Germinal center (tissue), 1 donor: ENCODE data around the gene IGFBP7.
"Not testable (repeated sequence)": the region's sequence is repeated elsewhere in the genome, so short reads cannot be mapped to it uniquely, and the experiment has no call there.

ENCODE experiments used
- DNase-seq: peaks from one replicate; pipeline ENCODE4 v3.0.0; 2012; ENCODE audit warnings: mixed read lengths, low spot score

The IGFBP7 gene

DNA sequence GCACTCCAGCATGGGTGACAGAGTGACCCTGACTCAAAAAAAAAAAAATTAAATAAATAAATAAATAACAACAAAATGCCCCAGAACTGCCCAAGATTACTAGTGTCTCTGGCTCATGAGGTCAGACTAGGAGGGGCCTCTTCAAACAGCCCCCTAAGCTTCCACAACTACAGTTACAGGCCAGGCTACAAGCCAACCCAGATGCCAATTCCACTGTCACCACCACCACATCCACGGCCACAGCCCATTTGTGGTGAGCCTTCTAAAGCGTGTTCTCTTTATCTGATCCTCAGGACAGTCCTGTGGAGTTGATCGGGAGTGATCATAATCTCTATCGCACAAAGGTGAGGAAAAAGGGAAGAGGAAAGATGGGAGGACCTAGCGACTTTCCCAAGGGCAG, 36.6 kb downstream of the IGFBP7 start:
- DNase-seq: no peak

DNA sequence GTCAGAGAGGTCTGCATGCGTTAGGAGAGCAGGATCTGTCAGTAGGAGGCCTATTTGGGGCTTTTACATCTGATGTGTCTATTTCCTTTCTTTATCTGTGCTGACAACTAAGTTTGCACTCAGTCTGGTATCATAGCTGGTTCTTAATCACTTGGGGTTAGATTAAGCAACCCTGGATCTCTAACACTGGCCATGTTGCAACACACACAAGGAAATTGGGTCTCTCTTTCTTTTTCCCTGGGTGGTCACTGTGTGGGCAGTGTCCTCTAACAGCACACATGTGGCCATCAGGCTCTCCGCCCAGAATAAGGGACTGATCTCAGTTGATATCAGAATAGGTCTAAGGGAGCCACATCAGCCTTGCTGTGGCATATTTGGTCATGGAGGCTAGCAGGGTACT, 38.9 kb downstream of the IGFBP7 start:
- DNase-seq: no peak

DNA sequence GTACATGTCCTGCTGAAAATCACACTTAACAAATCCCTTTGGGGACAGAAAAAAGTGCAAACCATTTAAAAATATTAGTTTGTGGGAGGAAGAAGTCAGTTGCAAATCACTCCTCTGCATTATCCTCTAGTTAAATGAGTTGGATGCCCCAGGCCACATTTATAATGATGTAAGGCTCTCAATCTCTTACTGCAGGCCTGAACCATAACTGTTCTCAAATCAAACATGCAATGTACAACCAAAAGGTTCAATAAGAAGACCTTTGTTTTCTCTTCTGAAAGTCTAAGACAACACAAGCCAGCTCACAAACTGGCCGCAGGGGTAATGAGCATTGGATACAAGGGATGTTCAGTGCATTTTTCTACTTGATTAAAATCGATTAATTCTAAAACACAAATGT, 39.7 kb downstream of the IGFBP7 start:
- no peak for DNase-seq

DNA sequence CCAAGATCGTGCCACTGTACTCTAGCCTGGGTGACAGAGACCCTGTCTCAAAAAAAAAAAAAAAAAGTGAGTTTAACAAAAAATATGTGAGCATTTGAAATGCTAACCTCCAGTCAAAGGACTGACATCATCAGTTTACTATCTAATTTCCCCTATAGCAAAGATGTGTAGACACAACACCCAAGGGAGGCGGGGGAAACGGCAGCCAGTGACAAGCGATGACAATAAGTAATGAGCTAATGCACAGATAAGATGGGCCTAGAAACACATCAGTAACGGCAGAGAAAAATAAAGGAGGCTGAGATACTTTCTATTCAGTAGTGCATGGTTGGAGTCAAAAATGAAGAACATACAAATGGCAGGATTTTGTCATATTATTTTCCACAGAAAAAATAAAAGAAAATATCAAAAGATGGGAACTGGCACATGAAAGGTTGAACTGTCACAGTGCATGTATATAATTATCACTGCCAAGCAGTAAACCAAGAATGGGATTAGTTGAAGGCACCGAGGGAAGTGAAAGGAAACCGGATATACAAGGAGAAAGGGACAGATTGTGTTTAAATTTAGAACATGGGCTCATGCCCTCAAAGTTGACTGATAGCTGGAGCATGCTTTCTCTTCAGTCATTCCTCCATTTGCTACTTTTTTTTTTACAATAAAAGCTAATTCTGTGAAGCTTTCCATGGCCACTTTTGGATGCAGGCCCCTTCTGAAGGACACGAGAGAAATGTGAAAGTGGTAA, 41.8 kb downstream of the IGFBP7 start:
- DNase-seq: no peak

DNA sequence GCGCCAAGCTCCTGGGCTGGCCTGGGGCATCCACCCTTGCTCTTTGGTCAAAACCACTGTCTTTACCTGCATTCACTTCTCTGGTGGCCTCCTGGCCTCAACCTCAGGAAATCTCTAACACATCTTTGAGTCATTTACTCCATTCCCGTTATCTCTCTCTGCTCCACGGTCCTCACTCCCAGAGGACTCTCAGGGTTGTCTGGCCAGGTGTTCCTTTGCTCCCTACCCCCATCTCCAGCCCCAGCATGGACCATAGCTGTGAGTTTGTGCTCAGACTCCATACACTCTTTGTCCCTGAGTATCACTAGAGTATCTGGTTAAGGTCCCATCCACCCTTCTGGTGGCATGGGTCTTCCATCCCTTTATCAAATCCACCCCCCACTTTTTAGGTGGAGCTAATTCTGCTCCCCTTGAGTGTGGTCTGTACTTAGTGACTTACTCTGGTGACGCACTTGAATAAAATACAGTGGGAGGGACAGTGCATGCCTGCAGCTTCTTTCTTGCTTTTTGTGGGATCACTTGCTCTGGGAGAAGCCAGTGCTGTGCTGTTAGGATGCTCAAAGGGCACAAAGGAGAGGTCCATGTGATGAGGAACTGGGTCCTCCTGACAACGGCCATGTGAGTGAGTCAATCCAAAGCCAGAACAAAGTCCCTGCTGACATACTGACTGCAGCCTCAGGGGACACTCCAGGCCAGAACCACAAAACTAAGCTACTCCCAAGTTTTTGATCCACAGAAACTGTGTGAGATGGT, 44.3 kb downstream of the IGFBP7 start:
- DNase-seq: no peak

DNA sequence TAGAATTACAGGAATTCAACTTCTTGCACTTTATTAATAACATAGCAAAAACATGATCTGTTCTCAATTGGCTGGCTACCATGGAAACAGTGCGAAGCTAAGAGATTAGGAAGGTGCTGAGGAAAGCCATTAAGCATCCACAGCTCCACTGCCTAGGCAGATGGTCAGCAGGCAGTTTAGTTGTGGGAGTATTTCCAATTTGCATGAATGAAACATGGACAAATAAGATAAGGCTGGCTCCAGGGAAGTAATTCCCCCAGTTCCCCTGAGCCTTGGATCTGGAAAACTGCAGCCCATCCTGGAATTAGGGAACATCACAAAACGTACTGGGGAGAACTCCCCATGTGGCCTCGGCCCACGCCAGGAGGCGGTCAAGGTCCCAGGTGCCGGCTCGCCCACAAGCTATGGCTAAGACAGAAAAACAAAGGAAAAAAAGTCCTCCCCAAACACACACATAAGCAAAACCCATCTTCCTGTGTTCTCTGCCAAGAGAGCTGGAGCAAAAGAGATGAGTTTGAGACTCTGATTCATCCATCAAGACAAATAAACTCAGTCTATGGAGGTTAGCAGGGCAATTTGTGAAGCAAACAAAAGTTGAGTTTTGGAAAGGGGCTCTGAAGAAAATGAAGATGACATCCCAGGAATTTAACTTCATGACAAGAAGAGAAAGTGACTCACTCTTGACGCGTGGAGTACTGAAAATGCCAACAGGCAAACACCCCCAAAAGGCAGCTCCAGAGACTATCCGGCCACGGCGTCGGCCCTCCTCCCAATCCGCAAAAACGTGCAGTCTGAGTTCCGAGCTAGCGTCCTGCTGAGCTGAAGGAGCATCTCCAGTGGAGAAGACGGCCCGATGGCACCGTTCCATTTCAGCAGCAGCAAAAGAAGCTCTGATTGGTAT, 45.1 kb downstream of the IGFBP7 start:
- no peak for DNase-seq

DNA sequence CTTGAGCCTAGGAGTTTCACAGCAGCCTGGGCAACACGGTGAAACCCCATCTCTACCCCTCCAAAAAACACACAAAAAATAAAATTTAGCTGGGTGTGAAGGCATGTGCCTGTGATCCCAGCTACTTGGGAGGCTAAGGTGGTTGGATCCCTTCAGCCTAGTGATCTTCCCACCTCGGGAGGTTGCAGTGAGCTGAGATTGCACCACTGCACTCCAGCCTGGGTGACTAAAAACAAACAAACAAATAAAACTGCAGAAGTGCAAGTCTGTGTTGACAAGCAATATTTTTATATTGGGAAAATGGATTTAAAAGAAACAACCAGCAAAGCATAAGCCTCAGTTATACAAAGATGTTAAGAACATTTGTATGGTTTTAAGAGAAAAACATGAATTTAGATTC, 46.1 kb downstream of the IGFBP7 start:
- no peak for DNase-seq

DNA sequence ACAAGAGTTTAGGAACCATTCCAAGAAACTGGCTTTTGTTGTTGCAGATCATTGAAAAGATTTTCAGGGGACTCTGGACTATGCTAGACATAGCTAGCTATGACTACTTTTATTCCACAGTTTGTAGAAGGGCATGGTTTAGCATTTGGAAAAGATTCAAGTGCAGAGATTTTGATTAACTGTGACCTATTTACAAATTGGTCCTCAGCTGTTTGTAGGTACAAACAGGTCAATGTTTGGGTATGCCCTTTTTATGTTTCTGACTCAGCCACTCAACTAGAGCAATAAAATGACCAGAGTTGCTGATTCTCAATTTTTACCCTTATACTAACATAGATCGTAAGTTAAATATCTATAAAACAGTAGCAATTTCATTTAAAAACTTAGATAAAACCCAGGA, 46.7 kb downstream of the IGFBP7 start:
- no peak for DNase-seq

DNA sequence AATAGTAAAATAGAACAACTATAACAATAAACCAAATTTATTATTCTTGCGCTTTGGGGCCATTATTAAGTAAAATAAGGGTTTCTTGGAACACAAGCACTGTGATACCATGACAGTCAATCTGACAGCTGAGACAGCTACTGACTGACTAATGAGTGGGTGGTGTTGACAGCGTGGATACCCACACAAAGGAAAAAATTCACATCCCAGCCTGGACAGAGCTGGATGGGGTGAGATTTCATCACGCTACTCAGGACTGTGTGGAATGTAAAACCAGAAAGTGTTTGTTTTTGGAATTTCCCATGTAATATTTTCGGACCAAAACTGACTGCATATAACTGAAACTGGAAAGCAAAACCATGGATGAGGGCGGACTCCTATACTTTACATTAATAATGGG, 48.8 kb downstream of the IGFBP7 start:
- no peak for DNase-seq

DNA sequence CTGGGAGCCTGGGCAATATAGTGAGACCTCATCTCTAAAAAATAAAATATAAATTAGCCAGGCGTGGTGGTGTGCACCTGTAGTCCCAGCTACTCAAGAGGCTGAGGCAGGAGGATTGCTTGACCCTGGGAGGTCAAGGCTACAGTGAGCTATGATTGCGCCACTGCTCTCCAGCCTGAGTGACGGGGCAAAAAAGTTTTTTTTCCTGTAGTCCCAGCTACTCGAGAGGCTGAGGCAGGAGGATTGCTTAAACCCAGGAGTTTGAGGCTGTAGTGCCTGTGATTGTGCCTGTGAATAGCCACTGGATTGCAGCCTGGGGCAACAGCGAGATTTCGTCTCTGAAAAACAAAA, 49.5 kb downstream of the IGFBP7 start:
- not testable (repeated sequence) for DNase-seq

DNA sequence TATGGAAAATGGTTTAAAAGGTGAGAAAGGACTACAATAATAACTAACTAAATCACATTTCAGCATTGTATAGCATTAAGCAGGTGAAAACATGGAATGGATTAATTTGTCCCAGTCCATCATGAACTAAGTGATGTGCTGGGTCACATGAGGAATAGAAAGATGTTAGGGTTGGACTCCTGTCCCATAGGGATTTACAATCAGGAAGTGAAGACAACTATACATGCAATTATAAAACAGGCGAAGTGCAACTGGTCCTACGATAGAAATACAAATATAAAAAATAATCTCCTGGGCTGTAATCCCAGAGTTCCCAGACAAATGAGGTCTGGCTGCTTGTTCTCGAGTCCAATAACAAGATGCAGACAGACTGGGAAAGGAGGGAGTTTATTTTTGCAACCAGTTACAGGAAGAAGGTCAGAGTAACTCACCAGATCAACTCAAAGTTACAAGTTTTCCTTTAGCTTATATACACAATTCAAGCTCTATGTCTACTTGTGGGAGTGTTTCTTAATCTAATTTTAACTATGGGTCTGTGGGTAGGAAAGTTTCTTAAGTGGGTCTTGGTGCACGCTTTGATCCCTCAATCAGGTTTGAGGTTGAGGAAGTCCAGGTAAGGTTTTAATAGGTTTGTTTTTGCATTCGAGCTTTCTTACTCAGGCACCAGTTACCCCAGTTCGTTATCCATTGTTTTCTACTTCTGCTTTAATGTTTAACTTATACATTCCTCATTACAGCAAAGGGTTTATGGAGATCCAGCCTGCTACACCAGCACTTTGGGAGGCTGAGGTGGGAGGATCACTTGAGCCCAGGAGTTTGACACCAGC, 50.1 kb downstream of the IGFBP7 start:
- DNase-seq: no peak

DNA sequence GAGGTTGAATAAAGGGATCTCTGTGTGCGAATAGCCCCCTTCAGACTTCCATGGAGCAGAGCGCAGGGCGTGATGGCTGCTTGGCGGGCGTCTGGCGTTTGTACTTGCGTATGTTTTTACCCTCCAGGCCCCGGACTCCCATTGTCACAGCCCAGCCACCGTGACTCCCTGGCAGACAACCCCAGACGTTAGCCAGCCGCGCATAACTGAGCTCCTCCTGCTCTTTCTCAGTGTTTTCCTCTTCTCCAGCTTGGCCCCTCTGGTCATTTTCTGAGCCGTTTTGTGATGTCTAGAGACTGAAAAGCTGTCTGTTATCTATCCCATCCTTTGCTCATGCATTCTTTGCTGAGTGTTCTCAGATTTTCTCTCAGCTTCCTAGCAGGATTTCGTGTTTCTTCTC, 54.3 kb downstream of the IGFBP7 start:
- no peak for DNase-seq

DNA sequence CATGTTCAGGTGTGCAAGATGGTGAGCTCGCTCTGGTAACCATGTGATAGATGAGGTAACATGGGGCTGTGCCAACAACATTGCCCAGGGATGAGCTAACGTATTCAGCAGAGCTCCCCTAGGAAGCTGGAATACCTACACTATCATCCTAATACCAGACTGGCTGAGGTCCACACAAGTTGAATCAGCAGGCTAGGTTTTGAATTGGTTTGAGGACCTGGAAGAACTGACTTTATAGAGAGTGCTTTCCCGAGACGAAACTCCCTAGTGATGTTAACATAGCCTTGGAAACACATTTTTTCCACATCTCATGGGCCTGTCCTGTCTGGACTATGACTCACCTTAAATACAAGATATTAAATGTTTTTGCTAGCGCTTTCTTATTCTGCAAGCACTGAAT, 56.7 kb downstream of the IGFBP7 start:
- DNase-seq: no peak

DNA sequence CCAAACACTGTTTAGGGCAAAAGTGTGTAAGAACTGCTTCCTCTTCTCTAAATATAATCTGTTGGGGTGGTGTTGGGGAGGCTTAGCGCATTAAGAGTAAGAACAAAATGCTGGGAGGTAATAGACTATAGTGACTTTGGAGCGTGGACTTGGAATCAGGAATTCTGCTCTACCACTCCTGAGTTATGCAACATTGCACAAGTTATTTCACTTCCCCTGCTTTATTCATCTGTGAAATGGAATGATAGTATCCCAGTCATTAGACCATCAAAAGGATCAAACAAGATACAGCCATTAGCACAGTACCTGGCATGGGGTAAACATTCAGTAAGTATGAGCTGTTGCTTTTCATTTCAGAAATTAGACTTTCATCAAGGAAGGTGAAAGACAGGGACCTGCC, 58.7 kb downstream of the IGFBP7 start:
- DNase-seq: no peak

DNA sequence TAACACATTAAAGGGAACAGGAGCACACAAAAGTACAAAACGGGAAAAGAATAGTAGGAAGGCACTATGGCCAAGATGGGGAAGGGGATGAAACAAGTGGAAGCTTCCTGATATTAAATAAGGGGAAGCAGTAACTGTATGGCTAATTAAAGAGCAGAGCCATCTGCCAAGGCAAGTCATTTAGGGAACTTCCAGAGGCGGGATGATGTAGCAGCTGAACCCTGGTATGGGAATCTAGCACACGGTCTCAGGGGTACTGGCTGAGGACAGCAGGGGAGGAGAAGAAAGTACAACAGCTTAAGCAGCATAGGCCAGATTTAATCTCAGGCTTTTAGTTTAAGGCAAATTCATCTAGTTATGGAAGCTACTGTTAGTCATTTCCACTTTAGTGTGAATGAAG, 59.1 kb downstream of the IGFBP7 start:
- DNase-seq: no peak

DNA sequence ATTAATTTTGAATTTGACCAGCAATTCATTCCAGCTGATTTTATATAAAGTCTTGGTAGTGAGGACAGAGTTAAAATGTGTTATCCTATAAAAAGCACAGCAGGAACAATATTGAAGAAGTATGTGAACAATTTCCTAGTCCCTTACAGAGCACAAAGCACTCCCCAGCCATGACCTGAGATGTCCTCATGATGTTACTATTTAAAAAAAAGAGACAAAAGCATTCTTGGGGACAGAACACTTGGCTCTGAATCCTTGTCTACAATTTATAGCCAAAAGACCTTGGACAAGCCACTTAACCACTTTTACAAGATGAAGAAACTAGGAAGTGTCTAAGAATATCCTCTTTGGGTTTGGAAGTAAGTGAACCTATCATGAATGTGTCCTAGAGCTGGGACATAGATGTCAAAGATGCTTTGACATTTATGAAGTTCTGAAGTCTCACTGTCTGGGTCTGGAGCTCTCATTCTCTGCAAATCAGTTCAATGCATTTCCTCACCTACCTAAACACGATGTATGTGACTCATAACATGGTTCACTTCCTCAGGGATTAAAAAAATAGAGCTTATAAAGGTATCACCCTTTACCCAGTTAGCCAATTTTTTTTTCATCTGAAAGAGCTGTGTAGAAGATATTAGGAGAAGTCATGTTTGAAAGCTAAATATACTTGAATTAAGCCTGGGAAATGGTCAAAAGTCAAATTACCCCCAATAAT, 61.4 kb downstream of the IGFBP7 start:
- no peak for DNase-seq

DNA sequence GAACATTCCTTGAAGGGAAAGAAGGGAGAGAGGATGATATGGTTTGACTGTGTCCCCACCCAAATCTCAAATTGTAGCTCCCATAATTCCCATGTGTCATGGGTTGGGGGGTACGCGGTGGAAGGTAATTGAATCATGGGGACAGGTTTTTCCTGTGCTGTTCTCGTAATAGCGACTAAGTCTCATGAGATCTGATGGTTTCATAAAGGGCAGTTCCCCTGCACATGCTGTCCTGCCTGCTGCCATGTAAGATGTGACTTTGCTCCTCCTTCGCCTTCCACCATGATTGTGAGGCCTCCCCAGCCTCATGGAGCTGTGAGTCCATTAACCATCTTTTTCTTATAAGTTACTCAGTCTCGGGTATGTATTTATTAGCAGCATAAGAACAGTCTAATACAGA, 63.1 kb downstream of the IGFBP7 start:
- DNase-seq: not testable (repeated sequence)

DNA sequence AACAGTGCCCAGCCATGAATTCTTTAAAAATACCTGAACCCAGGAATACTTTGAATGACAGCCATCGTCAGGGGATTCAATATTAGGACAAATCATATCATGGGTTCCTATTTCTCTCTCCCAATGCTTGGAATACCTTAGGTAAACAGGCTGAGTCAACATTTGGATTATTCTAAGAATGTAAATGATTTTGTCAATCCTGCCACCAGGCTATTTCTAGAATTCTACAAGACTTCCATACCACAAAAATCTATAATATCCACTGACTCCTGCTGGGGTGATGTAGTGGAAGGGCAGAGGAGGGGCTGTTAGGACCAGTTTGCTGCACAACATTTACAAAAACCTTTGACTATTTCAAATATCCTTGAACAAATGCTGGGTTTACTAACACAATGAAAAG, 65.2 kb downstream of the IGFBP7 start:
- DNase-seq: no peak

DNA sequence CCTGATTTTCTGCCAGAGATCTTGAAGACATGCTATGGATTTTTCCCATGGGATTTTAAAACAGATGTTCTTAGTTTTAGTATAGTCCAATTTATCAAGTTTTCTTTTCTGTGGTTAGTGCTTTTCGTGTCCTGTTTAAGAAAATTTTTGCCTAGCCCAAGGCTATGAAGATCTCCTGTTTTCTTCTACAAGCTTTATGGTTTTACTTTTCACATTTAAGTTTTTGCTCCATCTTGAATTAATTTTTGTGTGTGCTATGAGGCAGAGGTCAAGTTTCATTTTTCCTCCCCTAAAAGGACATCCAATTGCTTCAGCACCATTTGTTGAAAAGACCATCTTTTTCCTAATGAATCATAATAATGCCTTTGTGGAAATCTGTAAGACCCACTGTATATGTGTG, 65.9 kb downstream of the IGFBP7 start:
- DNase-seq: no peak

DNA sequence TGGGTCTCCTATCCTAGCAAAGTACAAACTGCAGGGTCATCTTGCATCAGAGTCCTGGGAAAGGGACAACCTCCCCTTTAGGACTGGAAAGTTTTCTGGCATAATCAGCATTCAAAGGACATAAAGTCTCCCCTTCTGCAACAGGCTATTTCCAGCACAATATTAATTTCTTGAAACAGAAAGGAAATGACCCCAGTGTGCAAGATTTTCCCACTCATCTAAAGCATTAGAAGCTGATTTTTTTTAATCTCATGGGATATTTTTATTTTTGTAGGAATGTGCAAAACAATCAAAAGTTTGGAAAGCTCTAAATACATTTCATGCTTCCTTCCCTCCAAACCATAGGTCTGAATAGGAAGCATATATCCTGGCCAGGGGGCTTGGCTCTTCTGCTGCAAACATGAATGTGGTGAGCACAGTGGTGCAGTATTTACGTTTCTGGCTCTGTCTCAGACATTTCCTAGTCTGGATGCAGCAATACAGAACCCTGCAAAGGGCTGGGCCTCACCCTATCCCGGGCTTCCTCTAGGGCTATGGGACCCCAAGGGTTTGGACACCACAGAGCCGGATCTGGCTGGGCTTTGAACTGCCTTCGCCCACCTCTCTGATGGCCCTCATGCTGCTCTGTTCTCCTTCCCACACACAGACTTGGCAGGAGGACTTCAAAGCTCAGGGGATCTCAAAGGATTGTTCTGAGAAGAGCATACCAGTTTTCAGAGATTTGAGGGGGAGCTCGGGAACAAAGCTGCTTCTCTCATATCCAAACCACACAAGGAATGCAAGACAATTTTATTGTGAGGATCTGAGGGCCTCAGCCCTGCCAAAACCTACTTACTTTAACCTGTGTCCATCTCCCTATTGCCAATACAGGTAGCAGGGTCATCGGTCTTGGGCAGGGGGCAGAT, 66.6 kb downstream of the IGFBP7 start:
- DNase-seq: no peak
